ENCODE results near the gene ZFP36L2. TPM values are rescaled to one million over a fixed set of nuclear protein-coding genes. Genes with fewer than 3 reads are reported as not detected.

ZFP36L2 gene
- total and polyA plus RNA-seq, 2 donors (not counting 1 experiment from before 2014, with no cell fraction given) = 16.7 to 26.7 TPM

DNA sequence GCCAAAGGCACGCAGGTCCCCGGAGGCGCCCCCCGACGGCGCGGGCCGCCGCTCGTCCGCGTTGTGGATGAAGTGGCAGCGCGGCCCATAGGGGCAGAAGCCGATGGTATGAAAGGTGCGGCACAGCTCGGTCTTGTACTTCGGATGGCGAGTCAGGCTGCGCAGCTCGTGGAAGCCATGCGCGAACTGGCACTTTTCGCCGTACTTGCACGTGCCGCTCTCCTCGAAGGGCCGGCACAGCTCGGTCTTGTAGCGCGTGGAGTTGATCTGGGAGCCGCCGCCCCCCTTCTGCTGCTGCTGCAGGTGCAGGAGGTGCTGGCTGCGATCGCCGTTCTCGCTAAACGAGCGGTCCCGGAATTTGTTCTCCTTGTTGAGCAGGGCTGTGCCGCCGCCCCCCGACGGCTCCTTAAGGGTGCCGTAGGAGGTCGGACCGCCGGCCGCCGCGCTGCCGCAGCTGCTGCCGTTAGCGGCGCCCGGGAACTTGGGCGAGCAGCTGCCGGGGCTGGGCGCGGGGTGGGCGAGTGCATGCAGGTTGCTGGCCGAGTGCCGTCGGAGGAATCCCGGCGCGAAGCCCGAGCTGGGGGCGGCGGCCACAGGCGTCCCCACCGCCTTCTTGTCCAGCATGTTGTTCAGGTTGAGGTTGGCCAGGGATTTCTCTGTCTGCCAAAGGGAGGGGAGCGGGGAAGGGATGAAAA, 1.2 kb downstream of the ZFP36L2 start:
- H3K36me3 ChIP-seq (ENCODE audit: control insufficient read depth, insufficient read depth, low read length) = peaks cover 8% of the 10 kb centered on the region
- peak overlapping the region; percentile 94 for H3K9ac ChIP-seq (ENCODE audit: insufficient read depth, low read length)
- DNase-seq (ENCODE audit: low read depth in 2 of 2) = peak; percentile 69 to 87
- TF ChIP-seq CTCF (conservative IDR thresholded peaks at IDR 0.05 in 1 of 2, IDR thresholded peaks at IDR 0.05 in 1 of 2; ENCODE audit: low read depth in 1 of 2, low read length in 2 of 2) (no peak), EZH2 (IDR thresholded peaks at IDR 0.05; ENCODE audit: low read length, missing control alignments) (no peak)
- peaks cover 42% of the 10 kb centered on the region for H3K79me2 ChIP-seq (ENCODE audit: control insufficient read depth, insufficient read depth, low read length)
- H3K4me1 ChIP-seq (ENCODE audit: control insufficient read depth, extremely low read depth, insufficient read depth, low read length) = peaks cover 21% of the 10 kb centered on the region
- H4K20me1 ChIP-seq (ENCODE audit: control insufficient read depth, extremely low read depth, insufficient read depth, low read length) = peaks cover 2% of the 10 kb centered on the region
- peak overlapping the region; percentile 84 for H3K27ac ChIP-seq (ENCODE audit: insufficient read depth, low read length)
- H3K4me2 ChIP-seq (ENCODE audit: extremely low read depth, insufficient read depth, low read length) = no peak overlapping the region
- no peak overlapping the region for H2AFZ ChIP-seq (ENCODE audit: low read length)
- no peaks in the 10 kb centered on the region for H3K27me3 ChIP-seq (ENCODE audit: control insufficient read depth, insufficient read depth, low read length)
- peak overlapping the region; percentile 78 to 83 (median 79) for H3K4me3 ChIP-seq (replicated peaks in 1 of 4; ENCODE audit: control extremely low read depth in 1 of 4, insufficient read depth in 1 of 4, low read depth in 3 of 4, low read length in 4 of 4)
- H3K9me3 ChIP-seq (ENCODE audit: control insufficient read depth, insufficient read depth, low read depth, low read length) = no peaks in the 10 kb centered on the region

GRCh38 chr2:43224571-43225092, 1.8 kb downstream of the ZFP36L2 start:
- H3K27ac ChIP-seq (ENCODE audit: insufficient read depth, low read length) = peak overlapping the region; percentile 84
- H3K4me1 ChIP-seq (ENCODE audit: control insufficient read depth, extremely low read depth, insufficient read depth, low read length) = peaks cover 23% of the 10 kb centered on the region
- DNase-seq (ENCODE audit: low read depth in 2 of 2) = peak; percentile 48 to 49
- peak overlapping the region; percentile 62 to 83 (median 78) for H3K4me3 ChIP-seq (replicated peaks in 1 of 4; ENCODE audit: control extremely low read depth in 1 of 4, insufficient read depth in 1 of 4, low read depth in 3 of 4, low read length in 4 of 4)
- H3K79me2 ChIP-seq (ENCODE audit: control insufficient read depth, insufficient read depth, low read length) = peaks cover 42% of the 10 kb centered on the region
- H4K20me1 ChIP-seq (ENCODE audit: control insufficient read depth, extremely low read depth, insufficient read depth, low read length) = peaks cover 2% of the 10 kb centered on the region
- no peaks in the 10 kb centered on the region for H3K27me3 ChIP-seq (ENCODE audit: control insufficient read depth, insufficient read depth, low read length)
- H3K36me3 ChIP-seq (ENCODE audit: control insufficient read depth, insufficient read depth, low read length) = peaks cover 8% of the 10 kb centered on the region
- H2AFZ ChIP-seq (ENCODE audit: low read length) = no peak overlapping the region
- H3K9me3 ChIP-seq (ENCODE audit: control insufficient read depth, insufficient read depth, low read depth, low read length) = no peaks in the 10 kb centered on the region
- no peak overlapping the region for H3K4me2 ChIP-seq (ENCODE audit: extremely low read depth, insufficient read depth, low read length)
- TF ChIP-seq CTCF (conservative IDR thresholded peaks at IDR 0.05 in 1 of 2, IDR thresholded peaks at IDR 0.05 in 1 of 2; ENCODE audit: low read depth in 1 of 2, low read length in 2 of 2) (no peak), EZH2 (IDR thresholded peaks at IDR 0.05; ENCODE audit: low read length, missing control alignments) (no peak)
- peak overlapping the region; percentile 94 for H3K9ac ChIP-seq (ENCODE audit: insufficient read depth, low read length)

GRCh38 chr2:43224131-43224570, 2.3 kb downstream of the ZFP36L2 start:
- Histone ChIP-seq H3K36me3 (ENCODE audit: control insufficient read depth, insufficient read depth, low read length) (peaks cover 8% of the 10 kb centered on the region), H3K4me2 (ENCODE audit: extremely low read depth, insufficient read depth, low read length) (peak overlapping the region; percentile 75), H3K9me3 (ENCODE audit: control insufficient read depth, insufficient read depth, low read depth, low read length) (no peaks in the 10 kb centered on the region), H4K20me1 (ENCODE audit: control insufficient read depth, extremely low read depth, insufficient read depth, low read length) (peaks cover 2% of the 10 kb centered on the region), H3K79me2 (ENCODE audit: control insufficient read depth, insufficient read depth, low read length) (peaks cover 43% of the 10 kb centered on the region), H3K4me3 (replicated peaks in 1 of 4; ENCODE audit: control extremely low read depth in 1 of 4, insufficient read depth in 1 of 4, low read depth in 3 of 4, low read length in 4 of 4) (peak overlapping the region; percentile 78 to 99 (median 81)), H3K9ac (ENCODE audit: insufficient read depth, low read length) (peak overlapping the region; percentile 94), H3K27me3 (ENCODE audit: control insufficient read depth, insufficient read depth, low read length) (no peaks in the 10 kb centered on the region), H2AFZ (ENCODE audit: low read length) (no peak overlapping the region), H3K4me1 (ENCODE audit: control insufficient read depth, extremely low read depth, insufficient read depth, low read length) (peaks cover 26% of the 10 kb centered on the region), H3K27ac (ENCODE audit: insufficient read depth, low read length) (peak overlapping the region; percentile 84)
- TF ChIP-seq CTCF (conservative IDR thresholded peaks at IDR 0.05 in 1 of 2, IDR thresholded peaks at IDR 0.05 in 1 of 2; ENCODE audit: low read depth in 1 of 2, low read length in 2 of 2) (peak; percentile 40), EZH2 (IDR thresholded peaks at IDR 0.05; ENCODE audit: low read length, missing control alignments) (no peak)
- DNase-seq (ENCODE audit: low read depth in 2 of 2) = peak; percentile 69 to 84

All from fibroblast of lung (primary cell).